HepG2 (cell line): ENCODE measurements around the gene HTATSF1. TPM values are rescaled to one million over a fixed set of nuclear protein-coding genes. Genes with fewer than 3 reads are reported as not detected.

Source experiments
- ATAC-seq: fragments of 200-7000 bp; cut with Tn5 transposase; 3 replicates; pipeline ENCODE4 v1.9.1; 2020; ENCODE audit warnings: mild to moderate bottlenecking, moderate library complexity
- BruUV-seq: library from RNA; stranded (reverse); fragments of 400-500 nt; replicated peaks from 2 replicates; lab custom pipeline; 2021; lab: Mats Ljungman, UMichigan
- CTCF ChIA-PET: fragments of 300-600 bp; formaldehyde crosslinking; extraction: SDS; loops from one replicate; lab custom pipeline; 2021; ENCODE audit warnings: low total read pairs, inconsistent platforms, low intra/inter-chr PET ratio; lab: Yijun Ruan, JAX
- POLR2A ChIA-PET: fragments of 350-600 bp; sonication (Branson Sonifier 250); formaldehyde crosslinking; loops from one replicate; lab custom pipeline; 2020; ENCODE audit warnings: antibody characterized with exemption, inconsistent platforms; lab: Yijun Ruan, JAX
- DNase-seq: peaks from one replicate; pipeline ENCODE4 v3.0.0-alpha.2; 2015; ENCODE audit warnings: low spot score
- FAIRE-seq: peaks from 3 replicates; lab custom pipeline; 2011; peaks lifted over from hg19 to GRCh38; lab: Jason Lieb, UNC
- H2AFZ ChIP-seq: one replicate; pipeline ENCODE4 v1.6.1; 2011; ENCODE audit warnings: low read length, inconsistent platforms
- H3K27ac ChIP-seq: fragments of 300-600 bp; 3 replicates; pipeline ENCODE4 v1.8.0; 2011; ENCODE audit warnings: mixed run types, mild to moderate bottlenecking, mixed read lengths, low read length, inconsistent platforms; ENCODE audit not compliant: insufficient read depth; ENCODE audit errors: extremely low read length
- H3K27me3 ChIP-seq, 2 experiments: fragments of 200-600 bp in 1 of 2; 2 replicates in 1 of 2; 3 replicates in 1 of 2; pipeline versions ENCODE4 v1.6.0 to v1.8.0; 2011; ENCODE audit warnings: low read length in 2 of 2, mild to moderate bottlenecking in 2 of 2, moderate library complexity in 2 of 2, inconsistent platforms in 1 of 2; ENCODE audit not compliant: insufficient read depth in 2 of 2, control insufficient read depth in 1 of 2
- H3K36me3 ChIP-seq, 2 experiments: fragments of 200-600 bp in 1 of 2; replicated peaks in 1 of 2; 2 replicates in 1 of 2; 3 replicates in 1 of 2; pipeline versions ENCODE4 v1.5.1 to v1.8.0; 2011; ENCODE audit warnings: low read length in 2 of 2, inconsistent platforms in 1 of 2; ENCODE audit not compliant: insufficient read depth in 2 of 2, control insufficient read depth in 1 of 2
- H3K4me1 ChIP-seq: 2 replicates; pipeline ENCODE4 v1.5.1; 2012; ENCODE audit warnings: low read length, inconsistent platforms; ENCODE audit not compliant: insufficient read depth
- H3K4me2 ChIP-seq: 2 replicates; pipeline ENCODE4 v1.6.0; 2011; ENCODE audit warnings: low read depth, low read length, inconsistent platforms
- H3K4me3 ChIP-seq, 3 experiments: fragments of 200-600 bp in 1 of 3; sonication (generic), shearing (Covaris generic) in 1 of 3; replicated peaks in 1 of 3; 2 replicates each; pipeline ENCODE4 v1.5.1; 2011 to 2016; ENCODE audit warnings: low read length in 3 of 3, inconsistent platforms in 2 of 3, low read depth in 2 of 3, mild to moderate bottlenecking in 2 of 3, control low read depth in 1 of 3, mixed read lengths in 1 of 3; ENCODE audit not compliant: insufficient read depth in 1 of 3
- H3K79me2 ChIP-seq: one replicate; pipeline ENCODE4 v1.6.1; 2011; ENCODE audit warnings: low read length, inconsistent platforms; ENCODE audit not compliant: insufficient read depth
- H3K9ac ChIP-seq: 2 replicates; pipeline ENCODE4 v1.6.0; 2011; ENCODE audit warnings: mild to moderate bottlenecking, low read depth, low read length, inconsistent platforms; ENCODE audit not compliant: insufficient read depth
- H3K9me3 ChIP-seq: 2 replicates; pipeline ENCODE4 v1.5.1; 2012; ENCODE audit warnings: mild to moderate bottlenecking, low read length
- H4K20me1 ChIP-seq: 2 replicates; pipeline ENCODE4 v1.6.0; 2011; ENCODE audit warnings: inconsistent platforms, mild to moderate bottlenecking, low read length, moderate library complexity; ENCODE audit not compliant: insufficient read depth
- BRCA1 ChIP-seq: sonication (generic); formaldehyde crosslinking; IDR thresholded peaks from 2 replicates; pipeline ENCODE4 v1.4.0; 2020; ENCODE audit warnings: missing genetic modification reagents
- PCBP2 ChIP-seq: fragments of 200-400 bp; formaldehyde crosslinking; optimal IDR thresholded peaks from 2 replicates; pipeline ENCODE3; 2018; ENCODE audit warnings: low read length, low read depth; ENCODE audit not compliant: poor library complexity, severe bottlenecking
- SOX6 ChIP-seq, 2 experiments: fragments of 450-650 bp in 1 of 2; sonication (generic) in 1 of 2; formaldehyde crosslinking in 1 of 2; IDR thresholded peaks; 2 replicates each; pipeline versions ENCODE4 v1.4.0 to v1.6.1; 2017 to 2020; ENCODE audit warnings: antibody characterized with exemption in 1 of 2, mild to moderate bottlenecking in 1 of 2, missing genetic modification reagents in 1 of 2
- ZFP36L2 ChIP-seq: sonication (generic); formaldehyde crosslinking; IDR thresholded peaks from 2 replicates; pipeline ENCODE4 v1.4.0; 2020; ENCODE audit warnings: missing genetic modification reagents
- ZNF670 ChIP-seq: sonication (generic); formaldehyde crosslinking; IDR thresholded peaks from 2 replicates; pipeline ENCODE4 v1.8.0; 2022; ENCODE audit warnings: mild to moderate bottlenecking, missing genetic modification reagents, borderline replicate concordance
- WGBS: methylation state at CpG from one replicate; pipeline ENCODE4 v1.1.6; 2017; ENCODE audit warnings: low lambda C conversion rate; 5-methylcytosine and 5-hydroxymethylcytosine counted together
- in situ Hi-C: cut with HindIII; loops from 2 replicates; pipeline ENCODE4 v1.10.0; 2017; ENCODE audit warnings: low pct_unique_long_range_greater_than_20kb; ENCODE audit not compliant: extremely low pct_ligation_motif_present
- intact Hi-C: fragments of 100-400 bp; cut with micrococcal nuclease; formaldehyde crosslinking; loops from one replicate; pipeline ENCODE4 v1.10.0; 2022; ENCODE audit not compliant: unreplicated experiment
- polyA plus RNA-seq, 8 experiments: library from polyadenylated mRNA; depleted of rRNA in 3 of 8; stranded (reverse) in 7 of 8; unstranded in 1 of 8; fragments of >200 nt; fragmentation: Illumina TruSeq in 4 of 8; extraction: Trizol in 4 of 8; gene quantifications; 2 replicates each; pipeline versions ENCODE4 v1.2.1 to v1.2.3, GENCODE V29; 2011 to 2016; ENCODE audit warnings: low read depth in 4 of 8, missing spikeins in 1 of 8, mixed read lengths in 1 of 8; ENCODE audit not compliant: insufficient read depth in 1 of 8
- total RNA-seq, 5 experiments: library from RNA; depleted of rRNA; stranded (reverse); fragments of >200 nt; fragmentation: Illumina TruSeq; extraction: Trizol; gene quantifications; 2 replicates each; pipeline ENCODE4 v1.2.3, GENCODE V29; 2016; ENCODE audit warnings: low read depth in 1 of 5
- TF ChIP-seq, protein P1 (sequence below): sonication (generic); formaldehyde crosslinking; IDR thresholded peaks from 2 replicates; pipeline ENCODE4 v1.4.0; 2020; ENCODE audit warnings: missing genetic modification reagents
- TF ChIP-seq, protein P2 (sequence below): sonication (generic); formaldehyde crosslinking; IDR thresholded peaks from 2 replicates; pipeline ENCODE4 v1.8.1; 2022; ENCODE audit warnings: low read depth, mild to moderate bottlenecking, missing genetic modification reagents
- TF ChIP-seq, protein P3 (sequence below): sonication (generic); formaldehyde crosslinking; IDR thresholded peaks from 2 replicates; pipeline ENCODE4 v1.4.0; 2020; ENCODE audit warnings: missing genetic modification reagents, borderline replicate concordance
- TF ChIP-seq, protein P4 (sequence below): sonication (generic); formaldehyde crosslinking; IDR thresholded peaks from 2 replicates; pipeline ENCODE4 v1.4.0; 2020; ENCODE audit warnings: missing genetic modification reagents

Gene HTATSF1
- total and polyA plus RNA-seq, 2 of the 13 experiments (the other 11 are each of a cell fraction or from before 2014, with no cell fraction given), result 0.57 to 40.5 TPM

DNA sequence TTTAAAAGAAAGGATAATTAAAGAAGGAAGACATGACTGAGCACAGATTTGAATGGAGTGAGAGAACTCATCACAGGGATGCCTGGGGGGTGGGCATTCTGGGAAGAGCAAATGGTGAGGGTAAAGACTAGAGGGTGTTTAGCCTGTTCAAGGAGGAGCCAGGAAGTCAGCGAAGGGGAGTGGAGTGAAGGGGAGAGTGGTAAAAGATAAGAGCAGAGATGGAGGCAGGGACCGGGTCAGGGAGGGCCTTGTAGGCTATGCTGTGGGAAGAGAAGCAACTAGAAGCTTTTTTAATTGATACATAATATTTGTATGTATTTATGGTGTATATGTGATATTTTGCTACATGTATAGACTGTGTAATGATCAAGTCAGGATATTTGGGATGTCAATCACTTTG, 32.4 kb downstream of the HTATSF1 start:
- Histone ChIP-seq H2AFZ (no peak overlapping the region), H3K4me2 (no peak overlapping the region), H3K4me1 (no peaks in the 10 kb centered on the region), H3K4me3 (no peak overlapping the region), H3K79me2 (no peaks in the 10 kb centered on the region), H3K27me3 (no peaks in the 10 kb centered on the region), H3K9me3 (no peaks in the 10 kb centered on the region), H4K20me1 (no peaks in the 10 kb centered on the region), H3K36me3 (no peaks in the 10 kb centered on the region), H3K9ac (no peak overlapping the region), H3K27ac (no peak overlapping the region)
- CTCF ChIA-PET, result no interaction called here
- FAIRE-seq (no peak), ATAC-seq (no peak), DNase-seq (no peak)
- WGBS, result 4% methylated on average over 2 of the region's 2 CpGs
- TF ChIP-seq ZFP36L2 (CRISPR knock-in tag) (no peak), BRCA1 (CRISPR knock-in tag) (no peak), SOX6 (IDR thresholded peaks at IDR 0.05) (no peak), SOX6 (CRISPR knock-in tag; IDR thresholded peaks at IDR 0.05) (no peak), PCBP2 (no peak), ZNF670 (CRISPR knock-in tag) (no peak)
- TF ChIP-seq, protein P1, sequence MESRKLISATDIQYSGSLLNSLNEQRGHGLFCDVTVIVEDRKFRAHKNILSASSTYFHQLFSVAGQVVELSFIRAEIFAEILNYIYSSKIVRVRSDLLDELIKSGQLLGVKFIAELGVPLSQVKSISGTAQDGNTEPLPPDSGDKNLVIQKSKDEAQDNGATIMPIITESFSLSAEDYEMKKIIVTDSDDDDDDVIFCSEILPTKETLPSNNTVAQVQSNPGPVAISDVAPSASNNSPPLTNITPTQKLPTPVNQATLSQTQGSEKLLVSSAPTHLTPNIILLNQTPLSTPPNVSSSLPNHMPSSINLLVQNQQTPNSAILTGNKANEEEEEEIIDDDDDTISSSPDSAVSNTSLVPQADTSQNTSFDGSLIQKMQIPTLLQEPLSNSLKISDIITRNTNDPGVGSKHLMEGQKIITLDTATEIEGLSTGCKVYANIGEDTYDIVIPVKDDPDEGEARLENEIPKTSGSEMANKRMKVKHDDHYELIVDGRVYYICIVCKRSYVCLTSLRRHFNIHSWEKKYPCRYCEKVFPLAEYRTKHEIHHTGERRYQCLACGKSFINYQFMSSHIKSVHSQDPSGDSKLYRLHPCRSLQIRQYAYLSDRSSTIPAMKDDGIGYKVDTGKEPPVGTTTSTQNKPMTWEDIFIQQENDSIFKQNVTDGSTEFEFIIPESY (CRISPR knock-in tag), result no peak
- TF ChIP-seq, protein P2, sequence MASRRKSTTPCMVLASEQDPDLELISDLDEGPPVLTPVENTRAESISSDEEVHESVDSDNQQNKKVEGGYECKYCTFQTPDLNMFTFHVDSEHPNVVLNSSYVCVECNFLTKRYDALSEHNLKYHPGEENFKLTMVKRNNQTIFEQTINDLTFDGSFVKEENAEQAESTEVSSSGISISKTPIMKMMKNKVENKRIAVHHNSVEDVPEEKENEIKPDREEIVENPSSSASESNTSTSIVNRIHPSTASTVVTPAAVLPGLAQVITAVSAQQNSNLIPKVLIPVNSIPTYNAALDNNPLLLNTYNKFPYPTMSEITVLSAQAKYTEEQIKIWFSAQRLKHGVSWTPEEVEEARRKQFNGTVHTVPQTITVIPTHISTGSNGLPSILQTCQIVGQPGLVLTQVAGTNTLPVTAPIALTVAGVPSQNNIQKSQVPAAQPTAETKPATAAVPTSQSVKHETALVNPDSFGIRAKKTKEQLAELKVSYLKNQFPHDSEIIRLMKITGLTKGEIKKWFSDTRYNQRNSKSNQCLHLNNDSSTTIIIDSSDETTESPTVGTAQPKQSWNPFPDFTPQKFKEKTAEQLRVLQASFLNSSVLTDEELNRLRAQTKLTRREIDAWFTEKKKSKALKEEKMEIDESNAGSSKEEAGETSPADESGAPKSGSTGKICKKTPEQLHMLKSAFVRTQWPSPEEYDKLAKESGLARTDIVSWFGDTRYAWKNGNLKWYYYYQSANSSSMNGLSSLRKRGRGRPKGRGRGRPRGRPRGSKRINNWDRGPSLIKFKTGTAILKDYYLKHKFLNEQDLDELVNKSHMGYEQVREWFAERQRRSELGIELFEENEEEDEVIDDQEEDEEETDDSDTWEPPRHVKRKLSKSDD, result no peak
- TF ChIP-seq, protein P3, sequence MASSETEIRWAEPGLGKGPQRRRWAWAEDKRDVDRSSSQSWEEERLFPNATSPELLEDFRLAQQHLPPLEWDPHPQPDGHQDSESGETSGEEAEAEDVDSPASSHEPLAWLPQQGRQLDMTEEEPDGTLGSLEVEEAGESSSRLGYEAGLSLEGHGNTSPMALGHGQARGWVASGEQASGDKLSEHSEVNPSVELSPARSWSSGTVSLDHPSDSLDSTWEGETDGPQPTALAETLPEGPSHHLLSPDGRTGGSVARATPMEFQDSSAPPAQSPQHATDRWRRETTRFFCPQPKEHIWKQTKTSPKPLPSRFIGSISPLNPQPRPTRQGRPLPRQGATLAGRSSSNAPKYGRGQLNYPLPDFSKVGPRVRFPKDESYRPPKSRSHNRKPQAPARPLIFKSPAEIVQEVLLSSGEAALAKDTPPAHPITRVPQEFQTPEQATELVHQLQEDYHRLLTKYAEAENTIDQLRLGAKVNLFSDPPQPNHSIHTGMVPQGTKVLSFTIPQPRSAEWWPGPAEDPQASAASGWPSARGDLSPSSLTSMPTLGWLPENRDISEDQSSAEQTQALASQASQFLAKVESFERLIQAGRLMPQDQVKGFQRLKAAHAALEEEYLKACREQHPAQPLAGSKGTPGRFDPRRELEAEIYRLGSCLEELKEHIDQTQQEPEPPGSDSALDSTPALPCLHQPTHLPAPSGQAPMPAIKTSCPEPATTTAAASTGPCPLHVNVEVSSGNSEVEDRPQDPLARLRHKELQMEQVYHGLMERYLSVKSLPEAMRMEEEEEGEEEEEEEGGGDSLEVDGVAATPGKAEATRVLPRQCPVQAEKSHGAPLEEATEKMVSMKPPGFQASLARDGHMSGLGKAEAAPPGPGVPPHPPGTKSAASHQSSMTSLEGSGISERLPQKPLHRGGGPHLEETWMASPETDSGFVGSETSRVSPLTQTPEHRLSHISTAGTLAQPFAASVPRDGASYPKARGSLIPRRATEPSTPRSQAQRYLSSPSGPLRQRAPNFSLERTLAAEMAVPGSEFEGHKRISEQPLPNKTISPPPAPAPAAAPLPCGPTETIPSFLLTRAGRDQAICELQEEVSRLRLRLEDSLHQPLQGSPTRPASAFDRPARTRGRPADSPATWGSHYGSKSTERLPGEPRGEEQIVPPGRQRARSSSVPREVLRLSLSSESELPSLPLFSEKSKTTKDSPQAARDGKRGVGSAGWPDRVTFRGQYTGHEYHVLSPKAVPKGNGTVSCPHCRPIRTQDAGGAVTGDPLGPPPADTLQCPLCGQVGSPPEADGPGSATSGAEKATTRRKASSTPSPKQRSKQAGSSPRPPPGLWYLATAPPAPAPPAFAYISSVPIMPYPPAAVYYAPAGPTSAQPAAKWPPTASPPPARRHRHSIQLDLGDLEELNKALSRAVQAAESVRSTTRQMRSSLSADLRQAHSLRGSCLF (CRISPR knock-in tag), result no peak
- TF ChIP-seq, protein P4, sequence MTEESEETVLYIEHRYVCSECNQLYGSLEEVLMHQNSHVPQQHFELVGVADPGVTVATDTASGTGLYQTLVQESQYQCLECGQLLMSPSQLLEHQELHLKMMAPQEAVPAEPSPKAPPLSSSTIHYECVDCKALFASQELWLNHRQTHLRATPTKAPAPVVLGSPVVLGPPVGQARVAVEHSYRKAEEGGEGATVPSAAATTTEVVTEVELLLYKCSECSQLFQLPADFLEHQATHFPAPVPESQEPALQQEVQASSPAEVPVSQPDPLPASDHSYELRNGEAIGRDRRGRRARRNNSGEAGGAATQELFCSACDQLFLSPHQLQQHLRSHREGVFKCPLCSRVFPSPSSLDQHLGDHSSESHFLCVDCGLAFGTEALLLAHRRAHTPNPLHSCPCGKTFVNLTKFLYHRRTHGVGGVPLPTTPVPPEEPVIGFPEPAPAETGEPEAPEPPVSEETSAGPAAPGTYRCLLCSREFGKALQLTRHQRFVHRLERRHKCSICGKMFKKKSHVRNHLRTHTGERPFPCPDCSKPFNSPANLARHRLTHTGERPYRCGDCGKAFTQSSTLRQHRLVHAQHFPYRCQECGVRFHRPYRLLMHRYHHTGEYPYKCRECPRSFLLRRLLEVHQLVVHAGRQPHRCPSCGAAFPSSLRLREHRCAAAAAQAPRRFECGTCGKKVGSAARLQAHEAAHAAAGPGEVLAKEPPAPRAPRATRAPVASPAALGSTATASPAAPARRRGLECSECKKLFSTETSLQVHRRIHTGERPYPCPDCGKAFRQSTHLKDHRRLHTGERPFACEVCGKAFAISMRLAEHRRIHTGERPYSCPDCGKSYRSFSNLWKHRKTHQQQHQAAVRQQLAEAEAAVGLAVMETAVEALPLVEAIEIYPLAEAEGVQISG, result no peak
- intact Hi-C loops (no loop called here), in situ Hi-C loops (no loop called here)
- no TSS peak for BruUV-seq
- POLR2A ChIA-PET, result no interaction called here
